Neural cell (in vitro differentiated cells): ENCODE results near the gene ARL15. TPM values are rescaled to one million over a fixed set of nuclear protein-coding genes. Genes with fewer than 3 reads are reported as not detected.

Experiments used
- H2AFZ ChIP-seq: fragments of 200-600, 300-800 bp; sonication (generic), shearing (Covaris generic); 2 replicates; pipeline ENCODE4 v1.6.0; 2014; ENCODE audit warnings: low read depth, mild to moderate bottlenecking, antibody characterized with exemption, low read length, moderate library complexity
- H3F3A ChIP-seq: fragments of 200-600 bp; shearing (Covaris generic); 2 replicates; pipeline ENCODE4 v1.6.1; 2016; ENCODE audit warnings: mild to moderate bottlenecking, moderate library complexity, mixed read lengths, antibody characterized with exemption, low read length; ENCODE audit not compliant: insufficient read depth, poor library complexity, severe bottlenecking
- H3K27ac ChIP-seq: fragments of 200-600, 300-800 bp; sonication (generic), shearing (Covaris generic); 2 replicates; pipeline ENCODE4 v1.5.1; 2014; ENCODE audit warnings: mild to moderate bottlenecking, low read length, moderate library complexity
- H3K27me3 ChIP-seq: fragments of 300-800, 200-600 bp; sonication (generic), shearing (Covaris generic); 2 replicates; pipeline ENCODE4 v1.6.0; 2014; ENCODE audit warnings: mild to moderate bottlenecking, low read depth, low read length, moderate library complexity; ENCODE audit not compliant: insufficient read depth
- H3K36me3 ChIP-seq: fragments of 300-800, 200-600 bp; sonication (generic), shearing (Covaris generic); 2 replicates; pipeline ENCODE4 v1.5.1; 2014; ENCODE audit warnings: mild to moderate bottlenecking, antibody characterized with exemption, low read length, moderate library complexity; ENCODE audit not compliant: insufficient read depth
- H3K4me2 ChIP-seq: fragments of 300-800, 200-600 bp; sonication (generic), shearing (Covaris generic); 2 replicates; pipeline ENCODE4 v1.6.0; 2014; ENCODE audit warnings: mild to moderate bottlenecking, low read length
- H3K4me3 ChIP-seq: fragments of 300-800, 200-600 bp; sonication (generic), shearing (Covaris generic); 2 replicates; pipeline ENCODE4 v1.5.1; 2014; ENCODE audit warnings: mild to moderate bottlenecking, low read length, moderate library complexity
- H3K79me2 ChIP-seq: fragments of 200-600 bp; shearing (Covaris generic); replicated peaks from 2 replicates; pipeline ENCODE4 v1.6.0; 2014; ENCODE audit warnings: mild to moderate bottlenecking, low read length, moderate library complexity; ENCODE audit not compliant: insufficient read depth
- H3K9ac ChIP-seq: fragments of 300-800, 200-600 bp; sonication (generic), shearing (Covaris generic); 2 replicates; pipeline ENCODE4 v1.6.1; 2016; ENCODE audit warnings: mild to moderate bottlenecking, low read length, mixed read lengths
- H3K9me2 ChIP-seq: fragments of 200-600 bp; shearing (Covaris generic); 2 replicates; pipeline ENCODE4 v1.6.1; 2016; ENCODE audit warnings: mild to moderate bottlenecking, low read length, mixed read lengths; ENCODE audit not compliant: insufficient read depth
- H3K9me3 ChIP-seq: fragments of 200-600, 300-800 bp; sonication (generic), shearing (Covaris generic); 2 replicates; pipeline ENCODE4 v1.6.1; 2016; ENCODE audit warnings: mild to moderate bottlenecking, mixed run types, low read length, moderate library complexity, mixed read lengths
- H4K20me1 ChIP-seq: fragments of 200-600 bp; shearing (Covaris generic); 2 replicates; pipeline ENCODE4 v1.6.1; 2016; ENCODE audit warnings: mild to moderate bottlenecking, mixed run types; ENCODE audit not compliant: insufficient read depth
- EP300 ChIP-seq: fragments of 450-650 bp; conservative IDR thresholded peaks from 2 replicates; pipeline ENCODE4 v1.6.1; 2014; ENCODE audit warnings: antibody characterized with exemption, mild to moderate bottlenecking, moderate library complexity; ENCODE audit not compliant: poor library complexity, severe bottlenecking
- EZH2 ChIP-seq: fragments of 200-600, 300-800 bp; shearing (Covaris generic), sonication (generic); IDR thresholded peaks from 2 replicates; pipeline ENCODE4 v1.6.1; 2014; ENCODE audit warnings: antibody characterized with exemption, low read length, borderline replicate concordance, mild to moderate bottlenecking; ENCODE audit not compliant: insufficient read depth, poor library complexity, severe bottlenecking
- MXI1 ChIP-seq: fragments of 450-650 bp; conservative IDR thresholded peaks from 2 replicates; pipeline ENCODE4 v1.6.1; 2014; ENCODE audit warnings: antibody characterized with exemption, mild to moderate bottlenecking; ENCODE audit not compliant: poor library complexity, severe bottlenecking
- POLR2AphosphoS5 ChIP-seq: IDR thresholded peaks from 2 replicates; pipeline ENCODE4 v1.6.1; 2012
- RAD21 ChIP-seq: fragments of 450-650 bp; conservative IDR thresholded peaks from 2 replicates; pipeline ENCODE4 v1.6.1; 2014; ENCODE audit warnings: antibody characterized with exemption, mild to moderate bottlenecking, moderate library complexity
- SMC3 ChIP-seq: fragments of 450-650 bp; conservative IDR thresholded peaks from 2 replicates; pipeline ENCODE4 v1.6.1; 2014; ENCODE audit warnings: antibody characterized with exemption, mild to moderate bottlenecking, moderate library complexity; ENCODE audit not compliant: poor library complexity
- TAF1 ChIP-seq: IDR thresholded peaks from 2 replicates; pipeline ENCODE4 v1.6.1; 2012; ENCODE audit warnings: low read depth
- polyA plus RNA-seq: library from polyadenylated mRNA; depleted of rRNA; stranded (reverse); fragments of >200 nt; gene quantifications from 2 replicates; pipeline ENCODE4 v1.2.3, GENCODE V29; 2014
- TF ChIP-seq, protein P1 (sequence below): fragments of 450-650 bp; IDR thresholded peaks from 2 replicates; pipeline ENCODE4 v1.5.1; 2014; ENCODE audit warnings: antibody characterized with exemption, mild to moderate bottlenecking, moderate library complexity; ENCODE audit not compliant: poor library complexity, severe bottlenecking
- TF ChIP-seq, protein P2 (sequence below): IDR thresholded peaks from 2 replicates; pipeline ENCODE4 v1.6.1; 2012; ENCODE audit warnings: borderline replicate concordance

The ARL15 gene
- polyA plus RNA-seq, 1 donor from 2014 or later = 51.9 TPM

DNA sequence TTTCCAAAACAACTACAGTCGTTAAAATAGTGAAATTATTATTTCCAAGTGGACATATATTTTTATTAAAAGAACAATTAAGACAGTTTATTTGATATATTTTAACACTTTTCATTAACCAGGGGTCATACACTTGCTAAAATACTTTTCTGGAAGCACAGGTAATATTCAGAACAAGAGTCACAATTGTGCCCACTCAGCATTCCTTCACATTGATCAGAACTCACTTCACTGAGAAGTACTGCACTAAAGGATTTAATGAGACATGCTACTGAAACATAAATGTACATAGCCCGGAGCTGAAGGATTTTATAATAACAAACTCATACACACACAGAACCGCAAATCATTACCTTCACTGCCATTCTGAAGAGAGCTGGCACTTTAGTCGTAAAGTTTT lies 361.8 kb downstream of the ARL15 start:
- Histone ChIP-seq H3F3A (no peaks in the 10 kb centered on the region), H3K4me2 (no peak overlapping the region), H3K9me2 (no peaks in the 10 kb centered on the region), H3K9ac (no peak overlapping the region), H4K20me1 (no peaks in the 10 kb centered on the region), H3K79me2 (no peaks in the 10 kb centered on the region), H3K36me3 (no peaks in the 10 kb centered on the region), H2AFZ (no peak overlapping the region), H3K9me3 (no peaks in the 10 kb centered on the region), H3K27ac (no peak overlapping the region), H3K27me3 (no peaks in the 10 kb centered on the region), H3K4me3 (no peak overlapping the region)
- TF ChIP-seq RAD21 (no peak), MXI1 (no peak), TAF1 (no peak), EZH2 (no peak), SMC3 (no peak), POLR2AphosphoS5 (no peak), EP300 (no peak)
- TF ChIP-seq, protein P1, sequence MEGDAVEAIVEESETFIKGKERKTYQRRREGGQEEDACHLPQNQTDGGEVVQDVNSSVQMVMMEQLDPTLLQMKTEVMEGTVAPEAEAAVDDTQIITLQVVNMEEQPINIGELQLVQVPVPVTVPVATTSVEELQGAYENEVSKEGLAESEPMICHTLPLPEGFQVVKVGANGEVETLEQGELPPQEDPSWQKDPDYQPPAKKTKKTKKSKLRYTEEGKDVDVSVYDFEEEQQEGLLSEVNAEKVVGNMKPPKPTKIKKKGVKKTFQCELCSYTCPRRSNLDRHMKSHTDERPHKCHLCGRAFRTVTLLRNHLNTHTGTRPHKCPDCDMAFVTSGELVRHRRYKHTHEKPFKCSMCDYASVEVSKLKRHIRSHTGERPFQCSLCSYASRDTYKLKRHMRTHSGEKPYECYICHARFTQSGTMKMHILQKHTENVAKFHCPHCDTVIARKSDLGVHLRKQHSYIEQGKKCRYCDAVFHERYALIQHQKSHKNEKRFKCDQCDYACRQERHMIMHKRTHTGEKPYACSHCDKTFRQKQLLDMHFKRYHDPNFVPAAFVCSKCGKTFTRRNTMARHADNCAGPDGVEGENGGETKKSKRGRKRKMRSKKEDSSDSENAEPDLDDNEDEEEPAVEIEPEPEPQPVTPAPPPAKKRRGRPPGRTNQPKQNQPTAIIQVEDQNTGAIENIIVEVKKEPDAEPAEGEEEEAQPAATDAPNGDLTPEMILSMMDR = no peak
- TF ChIP-seq, protein P2, sequence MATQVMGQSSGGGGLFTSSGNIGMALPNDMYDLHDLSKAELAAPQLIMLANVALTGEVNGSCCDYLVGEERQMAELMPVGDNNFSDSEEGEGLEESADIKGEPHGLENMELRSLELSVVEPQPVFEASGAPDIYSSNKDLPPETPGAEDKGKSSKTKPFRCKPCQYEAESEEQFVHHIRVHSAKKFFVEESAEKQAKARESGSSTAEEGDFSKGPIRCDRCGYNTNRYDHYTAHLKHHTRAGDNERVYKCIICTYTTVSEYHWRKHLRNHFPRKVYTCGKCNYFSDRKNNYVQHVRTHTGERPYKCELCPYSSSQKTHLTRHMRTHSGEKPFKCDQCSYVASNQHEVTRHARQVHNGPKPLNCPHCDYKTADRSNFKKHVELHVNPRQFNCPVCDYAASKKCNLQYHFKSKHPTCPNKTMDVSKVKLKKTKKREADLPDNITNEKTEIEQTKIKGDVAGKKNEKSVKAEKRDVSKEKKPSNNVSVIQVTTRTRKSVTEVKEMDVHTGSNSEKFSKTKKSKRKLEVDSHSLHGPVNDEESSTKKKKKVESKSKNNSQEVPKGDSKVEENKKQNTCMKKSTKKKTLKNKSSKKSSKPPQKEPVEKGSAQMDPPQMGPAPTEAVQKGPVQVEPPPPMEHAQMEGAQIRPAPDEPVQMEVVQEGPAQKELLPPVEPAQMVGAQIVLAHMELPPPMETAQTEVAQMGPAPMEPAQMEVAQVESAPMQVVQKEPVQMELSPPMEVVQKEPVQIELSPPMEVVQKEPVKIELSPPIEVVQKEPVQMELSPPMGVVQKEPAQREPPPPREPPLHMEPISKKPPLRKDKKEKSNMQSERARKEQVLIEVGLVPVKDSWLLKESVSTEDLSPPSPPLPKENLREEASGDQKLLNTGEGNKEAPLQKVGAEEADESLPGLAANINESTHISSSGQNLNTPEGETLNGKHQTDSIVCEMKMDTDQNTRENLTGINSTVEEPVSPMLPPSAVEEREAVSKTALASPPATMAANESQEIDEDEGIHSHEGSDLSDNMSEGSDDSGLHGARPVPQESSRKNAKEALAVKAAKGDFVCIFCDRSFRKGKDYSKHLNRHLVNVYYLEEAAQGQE = no peak

DNA sequence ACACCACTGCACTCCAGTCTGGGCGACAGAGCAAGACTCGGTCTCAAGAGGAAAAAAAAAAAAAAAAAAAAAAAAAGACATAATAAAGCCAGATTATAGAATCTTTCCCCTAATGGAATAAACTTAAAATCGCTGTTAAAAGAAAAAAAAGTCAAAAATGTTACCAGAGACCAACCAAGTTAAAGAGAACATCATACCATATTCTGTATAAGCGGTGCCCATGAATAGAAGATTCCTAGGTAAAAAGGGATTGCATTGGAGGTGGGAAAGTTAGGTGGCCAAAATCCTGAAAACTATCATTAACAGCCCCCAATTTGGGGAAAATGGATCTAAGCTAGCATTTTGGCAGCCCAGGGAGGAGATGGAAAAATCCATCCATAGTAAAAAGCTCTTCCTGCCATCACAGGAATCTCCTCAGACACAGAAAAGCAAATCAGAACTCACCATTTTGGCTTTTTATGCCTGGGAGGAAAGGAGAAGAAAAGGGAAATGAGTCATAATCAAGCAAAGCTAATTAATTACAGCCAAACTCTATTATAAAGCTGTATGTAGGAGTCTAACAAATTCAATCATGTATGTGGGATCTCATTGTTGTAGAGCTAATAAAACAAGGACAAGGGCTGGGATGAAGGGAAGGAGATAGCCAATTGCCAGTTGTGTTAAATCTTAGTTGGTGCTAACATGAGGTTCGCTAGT lies 363.8 kb downstream of the ARL15 start:
- H3K27ac ChIP-seq = no peak overlapping the region
- H3F3A ChIP-seq = no peaks in the 10 kb centered on the region
- no peaks in the 10 kb centered on the region for H4K20me1 ChIP-seq
- H3K79me2 ChIP-seq = no peaks in the 10 kb centered on the region
- H3K9ac ChIP-seq = no peak overlapping the region
- no peak for TF ChIP-seq EZH2
- TF ChIP-seq RAD21 = no peak
- TF ChIP-seq SMC3 = no peak
- no peak for TF ChIP-seq EP300
- TF ChIP-seq, protein P1 = no peak
- TF ChIP-seq, protein P2 = no peak
- TF ChIP-seq TAF1 = no peak
- TF ChIP-seq MXI1 = no peak
- TF ChIP-seq POLR2AphosphoS5 = no peak
- H3K36me3 ChIP-seq = no peaks in the 10 kb centered on the region
- no peaks in the 10 kb centered on the region for H3K9me3 ChIP-seq
- H2AFZ ChIP-seq = no peak overlapping the region
- no peak overlapping the region for H3K4me3 ChIP-seq
- no peaks in the 10 kb centered on the region for H3K27me3 ChIP-seq
- H3K4me2 ChIP-seq = no peak overlapping the region
- no peaks in the 10 kb centered on the region for H3K9me2 ChIP-seq
